H1 (cell line): ENCODE data around the gene SLC25A48. TPM values are rescaled to one million over a fixed set of nuclear protein-coding genes. Genes with fewer than 3 reads are reported as not detected.

Experiments used
- CTCF ChIA-PET: fragments of 300-600 bp; sonication (Branson Sonifier 250); formaldehyde crosslinking; loops from one replicate; lab custom pipeline; 2021; ENCODE audit not compliant: partially characterized antibody; lab: Charles Lee
- POLR2A ChIA-PET: fragments of 300-600 bp; sonication (Branson Sonifier 250); formaldehyde crosslinking; loops from one replicate; lab custom pipeline; 2021; ENCODE audit warnings: inconsistent platforms; ENCODE audit not compliant: partially characterized antibody; lab: Charles Lee
- DNase-seq, 2 experiments: peaks; one replicate each; pipeline versions ENCODE4 v3.0.0 to v3.0.0-alpha.2; 2010 to 2022; ENCODE audit warnings: low spot score in 2 of 2, low read depth in 1 of 2, mixed read lengths in 1 of 2
- FAIRE-seq: peaks from 2 replicates; lab custom pipeline; 2011; peaks lifted over from hg19 to GRCh38; lab: Jason Lieb, UNC
- H2AFZ ChIP-seq: 2 replicates; pipeline ENCODE4 v1.8.1; 2012; ENCODE audit warnings: low read length, inconsistent platforms
- H2AK5ac ChIP-seq: 2 replicates; pipeline ENCODE4 v1.6.1; 2013; ENCODE audit warnings: low read depth, low read length
- H2BK120ac ChIP-seq: replicated peaks from 2 replicates; pipeline ENCODE3; 2013; ENCODE audit warnings: low read depth, low read length, inconsistent platforms
- H2BK12ac ChIP-seq: 2 replicates; pipeline ENCODE4 v1.6.1; 2013; ENCODE audit warnings: low read depth, low read length
- H2BK15ac ChIP-seq: 2 replicates; pipeline ENCODE4 v1.6.1; 2013; ENCODE audit warnings: low read length
- H2BK20ac ChIP-seq: 2 replicates; pipeline ENCODE4 v1.6.1; 2013; ENCODE audit warnings: low read length
- H2BK5ac ChIP-seq: 2 replicates; pipeline ENCODE4 v1.6.1; 2013; ENCODE audit warnings: low read depth, low read length
- H3K14ac ChIP-seq: 2 replicates; pipeline ENCODE4 v1.6.1; 2013; ENCODE audit warnings: inconsistent platforms; ENCODE audit not compliant: insufficient read length
- H3K18ac ChIP-seq: 2 replicates; pipeline ENCODE4 v1.6.1; 2013; ENCODE audit warnings: low read length; ENCODE audit errors: extremely low read depth
- H3K23ac ChIP-seq: 2 replicates; pipeline ENCODE4 v1.6.1; 2013; ENCODE audit warnings: inconsistent platforms; ENCODE audit not compliant: insufficient read length
- H3K23me2 ChIP-seq: 2 replicates; pipeline ENCODE4 v1.6.1; 2013; ENCODE audit warnings: low read depth, low read length
- H3K27ac ChIP-seq: 2 replicates; pipeline ENCODE4 v1.6.1; 2011; ENCODE audit warnings: low read depth, low read length, inconsistent platforms
- H3K27me3 ChIP-seq, 4 experiments: replicated peaks in 1 of 4; 1 replicate in 1 of 4; 2 replicates in 3 of 4; pipeline versions ENCODE4 v1.6.1 to v1.8.1; 2011 to 2013; ENCODE audit warnings: low read length in 3 of 4, mild to moderate bottlenecking in 3 of 4, inconsistent platforms in 2 of 4, mixed read lengths in 2 of 4, moderate library complexity in 1 of 4; ENCODE audit not compliant: control insufficient read depth in 3 of 4, insufficient read depth in 3 of 4; ENCODE audit errors: extremely low read depth in 1 of 4
- H3K36me3 ChIP-seq, 4 experiments: 2 replicates each; pipeline versions ENCODE4 v1.6.1 to v1.8.1; 2011 to 2013; ENCODE audit warnings: mild to moderate bottlenecking in 4 of 4, low read length in 3 of 4, moderate library complexity in 2 of 4, control low read depth in 1 of 4, inconsistent platforms in 1 of 4; ENCODE audit not compliant: insufficient read depth in 4 of 4, control insufficient read depth in 2 of 4
- H3K4ac ChIP-seq: replicated peaks from 2 replicates; pipeline ENCODE3; 2013; ENCODE audit warnings: low read length, low read depth, mixed read lengths, inconsistent platforms; ENCODE audit not compliant: insufficient read length
- H3K4me1 ChIP-seq, 4 experiments: replicated peaks in 1 of 4; 1 replicate in 1 of 4; 2 replicates in 3 of 4; pipeline versions ENCODE4 v1.6.1 to v1.8.1; 2011 to 2013; ENCODE audit warnings: low read length in 3 of 4, inconsistent platforms in 2 of 4, mixed read lengths in 1 of 4; ENCODE audit not compliant: insufficient read depth in 4 of 4, control insufficient read depth in 3 of 4
- H3K4me2 ChIP-seq, 2 experiments: 2 replicates each; pipeline versions ENCODE4 v1.6.1 to v1.8.1; 2011 to 2013; ENCODE audit warnings: low read depth in 2 of 2, low read length in 2 of 2, control low read depth in 1 of 2, inconsistent platforms in 1 of 2, mild to moderate bottlenecking in 1 of 2; ENCODE audit not compliant: insufficient read depth in 1 of 2
- H3K4me3 ChIP-seq, 4 experiments: fragments of 200-600, 300-600 bp in 1 of 4; sonication (generic), shearing (Covaris generic), sonication (Bioruptor Twin) in 1 of 4; 2 replicates each; pipeline versions ENCODE4 v1.5.1 to v1.8.1; 2011 to 2016; ENCODE audit warnings: low read length in 4 of 4, low read depth in 3 of 4, control low read depth in 2 of 4, inconsistent platforms in 2 of 4, mild to moderate bottlenecking in 2 of 4, mixed read lengths in 1 of 4, moderate library complexity in 1 of 4; ENCODE audit not compliant: insufficient read depth in 2 of 4; ENCODE audit errors: extremely low read depth in 1 of 4
- H3K56ac ChIP-seq: replicated peaks from 2 replicates; pipeline ENCODE3; 2013; ENCODE audit warnings: low read depth, mild to moderate bottlenecking, mixed read lengths, low read length, inconsistent platforms; ENCODE audit not compliant: insufficient read length
- H3K79me1 ChIP-seq: 2 replicates; pipeline ENCODE4 v1.6.1; 2013; ENCODE audit warnings: low read depth, low read length, control low read depth
- H3K79me2 ChIP-seq, 2 experiments: 2 replicates each; pipeline versions ENCODE4 v1.6.1 to v1.8.1; 2012 to 2013; ENCODE audit warnings: low read length in 2 of 2, mild to moderate bottlenecking in 2 of 2, inconsistent platforms in 1 of 2; ENCODE audit not compliant: insufficient read depth in 2 of 2, control insufficient read depth in 1 of 2
- H3K9ac ChIP-seq, 4 experiments: replicated peaks in 1 of 4; 1 replicate in 1 of 4; 2 replicates in 3 of 4; pipeline versions ENCODE4 v1.6.1 to v1.8.1; 2011 to 2013; ENCODE audit warnings: low read depth in 3 of 4, low read length in 3 of 4, control low read depth in 2 of 4, mild to moderate bottlenecking in 2 of 4, moderate library complexity in 2 of 4, inconsistent platforms in 1 of 4; ENCODE audit errors: extremely low read depth in 1 of 4
- H3K9me3 ChIP-seq, 2 experiments: 2 replicates each; pipeline versions ENCODE4 v1.6.1 to v1.8.1; 2012 to 2013; ENCODE audit warnings: mild to moderate bottlenecking in 2 of 2, moderate library complexity in 2 of 2, control low read depth in 1 of 2, inconsistent platforms in 1 of 2, low read depth in 1 of 2, low read length in 1 of 2, mixed read lengths in 1 of 2; ENCODE audit not compliant: insufficient read depth in 2 of 2
- H4K20me1 ChIP-seq, 2 experiments: replicated peaks in 1 of 2; 2 replicates each; pipeline versions ENCODE3 to v1.8.1; 2011 to 2013; ENCODE audit warnings: inconsistent platforms in 2 of 2, low read length in 2 of 2, mild to moderate bottlenecking in 1 of 2; ENCODE audit not compliant: insufficient read depth in 2 of 2, control insufficient read depth in 1 of 2
- H4K5ac ChIP-seq: 2 replicates; pipeline ENCODE4 v1.6.1; 2013; ENCODE audit warnings: low read length, low read depth, mixed read lengths, inconsistent platforms; ENCODE audit not compliant: insufficient read length
- H4K8ac ChIP-seq: 2 replicates; pipeline ENCODE4 v1.8.0; 2013; ENCODE audit warnings: mild to moderate bottlenecking, moderate library complexity, low read length, inconsistent platforms; ENCODE audit not compliant: insufficient read depth; ENCODE audit errors: extremely low read depth
- H4K91ac ChIP-seq: replicated peaks from 2 replicates; pipeline ENCODE3; 2013; ENCODE audit warnings: low read length, mixed read lengths, inconsistent platforms; ENCODE audit not compliant: insufficient read length
- BACH1 ChIP-seq: IDR thresholded peaks from 2 replicates; pipeline ENCODE4 v1.6.1; 2012; ENCODE audit warnings: low read length, improper control_type of control experiment
- EP300 ChIP-seq, 2 experiments: IDR thresholded peaks; 1 replicate in 1 of 2; 2 replicates in 1 of 2; pipeline ENCODE4 v1.6.1; 2011 to 2012; ENCODE audit warnings: low read depth in 2 of 2, low read length in 2 of 2, mild to moderate bottlenecking in 2 of 2, borderline replicate concordance in 1 of 2, inconsistent platforms in 1 of 2, moderate library complexity in 1 of 2
- HDAC2 ChIP-seq, 2 experiments: fragments of 300-600 bp in 1 of 2; sonication (generic) in 1 of 2; IDR thresholded peaks; 2 replicates each; pipeline ENCODE4 v1.6.1; 2011 to 2012; ENCODE audit warnings: low read depth in 2 of 2, low read length in 2 of 2, mild to moderate bottlenecking in 2 of 2, moderate library complexity in 2 of 2, borderline replicate concordance in 1 of 2, inconsistent platforms in 1 of 2
- JUN ChIP-seq: IDR thresholded peaks from 2 replicates; pipeline ENCODE4 v1.6.1; 2011; ENCODE audit warnings: low read depth, mild to moderate bottlenecking, improper control_type of control experiment, low read length
- JUND ChIP-seq: IDR thresholded peaks from 2 replicates; pipeline ENCODE4 v1.6.1; 2011; ENCODE audit warnings: mild to moderate bottlenecking, improper control_type of control experiment, low read length
- KDM1A ChIP-seq: fragments of 200-600, 300-600 bp; sonication (generic); IDR thresholded peaks from 2 replicates; pipeline ENCODE4 v1.7.1; 2016; ENCODE audit warnings: mild to moderate bottlenecking, low read length, borderline replicate concordance
- MAFK ChIP-seq: IDR thresholded peaks from 2 replicates; pipeline ENCODE4 v1.6.1; 2012; ENCODE audit warnings: low read depth, mild to moderate bottlenecking, improper control_type of control experiment, low read length
- NRF1 ChIP-seq: IDR thresholded peaks from 2 replicates; pipeline ENCODE4 v1.6.1; 2011; ENCODE audit warnings: mild to moderate bottlenecking, low read depth, low read length, improper control_type of control experiment
- POLR2AphosphoS5 ChIP-seq: IDR thresholded peaks from 2 replicates; pipeline ENCODE4 v1.6.1; 2011; ENCODE audit warnings: low read depth, low read length
- POU5F1 ChIP-seq: IDR thresholded peaks from 2 replicates; pipeline ENCODE4 v1.6.1; 2011; ENCODE audit warnings: low read depth, mild to moderate bottlenecking, low read length, moderate library complexity
- RFX5 ChIP-seq: IDR thresholded peaks from 2 replicates; pipeline ENCODE4 v1.6.1; 2011; ENCODE audit warnings: low read depth, low read length, improper control_type of control experiment, borderline replicate concordance
- RNF2 ChIP-seq: fragments of 200-900, 300-1000 bp; sonication (generic); IDR thresholded peaks from 2 replicates; pipeline ENCODE4 v1.7.1; 2016; ENCODE audit warnings: borderline replicate concordance, low read depth, mild to moderate bottlenecking, antibody characterized with exemption, low read length; ENCODE audit not compliant: poor library complexity, severe bottlenecking; ENCODE audit errors: missing control alignments
- SIRT6 ChIP-seq: IDR thresholded peaks from one replicate; pipeline ENCODE4 v1.7.1; 2012; ENCODE audit warnings: low read length, inconsistent platforms
- TEAD4 ChIP-seq: IDR thresholded peaks from 2 replicates; pipeline ENCODE4 v1.6.1; 2012; ENCODE audit warnings: low read depth, low read length, inconsistent platforms, mixed read lengths
- WGBS, 2 experiments: shearing (Covaris generic) in 1 of 2; methylation state at CpG; one replicate each; pipeline versions ENCODE4 v1.1.6 to v1.1.7; 2013 to 2015; ENCODE audit warnings: low lambda C conversion rate in 2 of 2, mixed read lengths in 2 of 2, inconsistent platforms in 1 of 2, low coverage in 1 of 2, missing lambda C conversion rate in 1 of 2; ENCODE audit not compliant: insufficient replicate concordance in 2 of 2, insufficient coverage in 1 of 2, insufficient read length in 1 of 2; ENCODE audit errors: extremely low coverage in 1 of 2, missing lambda C conversion rate in 1 of 2; 5-methylcytosine and 5-hydroxymethylcytosine counted together
- polyA plus RNA-seq, 7 experiments: library from polyadenylated mRNA; depleted of rRNA in 3 of 7; stranded (reverse) in 5 of 7; unstranded in 2 of 7; fragments of >200 nt in 5 of 7; fragments of 200-250 nt in 2 of 7; gene quantifications; 1 replicate in 5 of 7; 2 replicates in 1 of 7; 4 replicates in 1 of 7; pipeline versions ENCODE4 v1.2.1 to v1.2.3, GENCODE V29; 2011 to 2013; ENCODE audit warnings: missing spikeins in 2 of 7, mixed read lengths in 2 of 7
- total RNA-seq: library from RNA; stranded (reverse); fragmentation: NEBNext Ultra II Directional; extraction: Animal tissue kit (Norgen Biotek cat#: 25700); gene quantifications from 2 replicates; pipeline ENCODE4 v1.2.1, GENCODE V29; 2021

Gene SLC25A48
- total and polyA plus RNA-seq, 2 of the 8 experiments (the other 6 are each of a cell fraction or from before 2014, with no cell fraction given): 1.3 to 1.8 TPM

DNA sequence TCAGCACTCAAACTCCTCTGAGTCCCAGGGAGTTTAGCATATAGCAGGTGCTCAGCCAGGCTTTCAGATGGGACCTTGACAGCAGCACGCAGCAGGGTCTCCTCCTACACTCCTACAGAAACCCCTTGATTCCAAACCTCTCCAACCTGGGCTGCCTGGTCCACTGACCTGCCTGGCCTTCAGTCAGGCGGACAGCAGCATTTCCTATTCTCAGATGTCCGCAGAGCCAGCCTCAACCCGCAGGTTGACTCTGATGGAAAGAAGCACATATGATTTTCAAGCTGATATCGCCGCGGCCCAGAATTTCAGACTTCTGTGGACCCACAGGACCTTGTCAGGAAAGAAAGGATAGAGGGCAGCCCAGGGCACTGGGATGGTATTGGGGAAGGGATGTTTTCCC, 5.3 kb upstream of the SLC25A48 start:
- Histone ChIP-seq H3K4me2 (no peak overlapping the region), H3K79me1 (no peaks in the 10 kb centered on the region), H3K4me3 (no peak overlapping the region), H3K9ac (no peak overlapping the region), H3K4me1 (peaks cover 0 to 2% (median under 1%) of the 10 kb centered on the region in 4 experiments; a peak in 2 of 7 replicates), H2BK5ac (no peak overlapping the region), H2AFZ (no peak overlapping the region), H2BK15ac (no peak overlapping the region), H3K18ac (no peak overlapping the region), H4K91ac (no peak overlapping the region), H4K20me1 (no peaks in the 10 kb centered on the region), H2AK5ac (no peak overlapping the region), H2BK12ac (no peak overlapping the region), H3K79me2 (no peaks in the 10 kb centered on the region), H3K27me3 (peaks cover 8 to 25% (median 19%) of the 10 kb centered on the region in 4 experiments), H3K36me3 (no peaks in the 10 kb centered on the region), H3K9me3 (no peaks in the 10 kb centered on the region), H2BK120ac (no peak overlapping the region), H4K5ac (no peak overlapping the region), H3K56ac (no peak overlapping the region), H3K4ac (no peak overlapping the region), H4K8ac (0 out of 2 replicates have a peak overlapping the region, but pooled peaks have one; percentile 29), H3K14ac (no peak overlapping the region), H3K23ac (no peak overlapping the region), H2BK20ac (no peak overlapping the region), H3K27ac (no peak overlapping the region), H3K23me2 (no peaks in the 10 kb centered on the region)
- DNase-seq (no peak), FAIRE-seq (no peak)
- ChIA-PET CTCF (interaction anchor here (0.7 to 13.3 kb wide), 21 partner anchors 8 to 372 kb away, joined by 3 to 335 read pairs (median 8); partner anchors contain the start of gene CXCL14), POLR2A (no interaction called here)
- WGBS, 2 experiments: 75% methylated on average over 7 of the region's 7 CpGs; no CpG with 5 or more reads in 1 of the 2 experiments
- TF ChIP-seq RNF2: no peak
- no peak for TF ChIP-seq NRF1
- no peak for TF ChIP-seq TEAD4
- no peak for TF ChIP-seq RFX5
- TF ChIP-seq JUN: no peak
- no peak for TF ChIP-seq MAFK
- no peak for TF ChIP-seq SIRT6
- TF ChIP-seq POU5F1: no peak
- TF ChIP-seq HDAC2 (IDR thresholded peaks at IDR 0.05; ENCODE audit: borderline replicate concordance in 1 of 2, low read depth in 2 of 2, low read length in 2 of 2): no peak
- no peak for TF ChIP-seq EP300 (IDR thresholded peaks at IDR 0.05; ENCODE audit: borderline replicate concordance in 1 of 2, low read depth in 2 of 2, low read length in 2 of 2)
- TF ChIP-seq JUND: no peak
- TF ChIP-seq POLR2AphosphoS5: no peak
- no peak for TF ChIP-seq BACH1
- no peak for TF ChIP-seq KDM1A
